LHCN-M2 (cell line): ENCODE results near the gene NUDCD2. TPM values are rescaled to one million over a fixed set of nuclear protein-coding genes. Genes with fewer than 3 reads are reported as not detected.
A peak's percentile ranks its signal among the peaks of the same experiment; 100 is the strongest.

Experiments used
- DNase-seq: peaks from one replicate; pipeline ENCODE4 v3.0.0-alpha.2; 2012; ENCODE audit warnings: low read depth
- polyA plus RNA-seq: library from polyadenylated mRNA; unstranded; fragments of >200 nt; gene quantifications from one replicate; pipeline ENCODE4 v1.2.1, GENCODE V29; 2012; ENCODE audit warnings: missing spikeins
- total RNA-seq: library from RNA; depleted of rRNA; stranded (reverse); fragments of >200 nt; gene quantifications from 2 replicates; pipeline ENCODE4 v1.2.3, GENCODE V29; 2014; rRNA removed

Gene NUDCD2
- 6.7 and 7.9 TPM in 2 replicates for total RNA-seq
- polyA plus RNA-seq, result 16.8 TPM

- peak; percentile 99 for DNase-seq
Observed at GRCh38 chr5:163459819-163460561, at the start of gene NUDCD2. TSS of gene NUDCD2 (minus strand) at chr5:163460102. CDS start at chr5:163460050, 52 bp downstream.

- DNase-seq, result peak; percentile 39
Observed at GRCh38 chr5:163509291-163509951, 49.5 kb upstream of the NUDCD2 start.

GRCh38 chr5:163508753-163509152, 48.9 kb upstream of the NUDCD2 start:
- DNase-seq, result no peak

- DNase-seq, result peak; percentile 40
Observed at GRCh38 chr5:163506726-163507125, 46.8 kb upstream of the NUDCD2 start.

- DNase-seq, result no peak
Observed at GRCh38 chr5:163506095-163506457, 46.2 kb upstream of the NUDCD2 start.

GRCh38 chr5:163505368-163506094, 45.6 kb upstream of the NUDCD2 start, which contains the start of gene MAT2B:
TSS of gene MAT2B (plus strand) at chr5:163505619. CDS start at chr5:163505687, 68 bp downstream.
- peak; percentile 92 for DNase-seq

- DNase-seq, result no peak
Observed at GRCh38 chr5:163505049-163505367, 45.1 kb upstream of the NUDCD2 start.

GRCh38 chr5:163504079-163504931, 44.4 kb upstream of the NUDCD2 start:
- DNase-seq, result peak; percentile 61

GRCh38 chr5:163503106-163504078, 43.5 kb upstream of the NUDCD2 start:
- DNase-seq, result peak; percentile 92

- DNase-seq, result peak; percentile 4
Observed at GRCh38 chr5:163502521-163502920, 42.6 kb upstream of the NUDCD2 start.

GRCh38 chr5:163498886-163499285, 39.0 kb upstream of the NUDCD2 start:
- DNase-seq, result peak; percentile 11

GRCh38 chr5:163497315-163497714, 37.4 kb upstream of the NUDCD2 start:
- no peak for DNase-seq

- DNase-seq, result peak; percentile 30
Observed at GRCh38 chr5:163496286-163496685, 36.4 kb upstream of the NUDCD2 start.

- DNase-seq, result no peak
Observed at GRCh38 chr5:163489745-163490075, 29.8 kb upstream of the NUDCD2 start.

- DNase-seq, result peak; percentile 46
Observed at GRCh38 chr5:163489055-163489744, 29.3 kb upstream of the NUDCD2 start.

- DNase-seq, result no peak
Observed at GRCh38 chr5:163478982-163479271, 19.0 kb upstream of the NUDCD2 start.

- no peak for DNase-seq
Observed at GRCh38 chr5:163478126-163478981, 18.5 kb upstream of the NUDCD2 start.

- no peak for DNase-seq
Observed at GRCh38 chr5:163475411-163475810, 15.5 kb upstream of the NUDCD2 start.

GRCh38 chr5:163473635-163474243, 13.8 kb upstream of the NUDCD2 start:
- no peak for DNase-seq
